ENCODE results near the gene CALD1.

GRCh38 chr7:134927076-134927475 lies 147.6 kb downstream of the CALD1 start:
- TF ChIP-seq CTCF (IDR thresholded peaks at IDR 0.05), result no peak
- TF ChIP-seq POLR2A (IDR thresholded peaks at IDR 0.05), result no peak
